GM23338 (cell line): ENCODE measurements around the gene SPATC1L. TPM values are rescaled to one million over a fixed set of nuclear protein-coding genes. Genes with fewer than 3 reads are reported as not detected.
"Not testable (repeated sequence)": the region's sequence is repeated elsewhere in the genome, so short reads cannot be mapped to it uniquely, and the experiment has no call there.

Source experiments
- ATAC-seq: fragments of 200-7000 bp; cut with Tn5 transposase; 3 replicates; pipeline ENCODE4 v1.9.1; 2020
- DNase-seq: peaks from one replicate; pipeline ENCODE4 v3.0.0-alpha.2; 2015; ENCODE audit warnings: low spot score
- H2AFZ ChIP-seq: fragments of 200-600 bp; sonication (generic); 2 replicates; pipeline ENCODE4 v1.8.0; 2016; ENCODE audit warnings: antibody characterized with exemption, mild to moderate bottlenecking, moderate library complexity
- H3F3A ChIP-seq: fragments of 200-600 bp; sonication (generic); replicated peaks from 2 replicates; pipeline ENCODE4 v1.8.0; 2017; ENCODE audit warnings: antibody characterized with exemption, mixed run types, low read depth
- H3K27ac ChIP-seq: fragments of 200-600 bp; sonication (generic); 2 replicates; pipeline ENCODE4 v1.6.1; 2016; ENCODE audit warnings: low read depth
- H3K27me3 ChIP-seq: fragments of 200-600 bp; sonication (generic); 2 replicates; pipeline ENCODE4 v1.8.0; 2016; ENCODE audit warnings: mild to moderate bottlenecking, mixed run types, moderate library complexity; ENCODE audit not compliant: insufficient read depth
- H3K36me3 ChIP-seq: fragments of 200-600 bp; sonication (generic); 2 replicates; pipeline ENCODE4 v1.8.0; 2016; ENCODE audit warnings: mild to moderate bottlenecking; ENCODE audit not compliant: insufficient read depth
- H3K4me1 ChIP-seq: fragments of 200-600 bp; sonication (generic); 2 replicates; pipeline ENCODE4 v1.8.0; 2016; ENCODE audit warnings: mild to moderate bottlenecking, moderate library complexity; ENCODE audit not compliant: insufficient read depth
- H3K4me2 ChIP-seq: fragments of 200-600 bp; sonication (generic); 2 replicates; pipeline ENCODE4 v1.7.1; 2017; ENCODE audit warnings: mixed run types
- H3K4me3 ChIP-seq: fragments of 200-600 bp; sonication (generic); 2 replicates; pipeline ENCODE4 v1.6.1; 2016; ENCODE audit warnings: mixed run types
- H3K79me2 ChIP-seq: fragments of 200-600 bp; sonication (generic); replicated peaks from 2 replicates; pipeline ENCODE4 v1.8.0; 2017; ENCODE audit warnings: mild to moderate bottlenecking; ENCODE audit not compliant: insufficient read depth
- H3K9me2 ChIP-seq: fragments of 200-600 bp; sonication (generic); 2 replicates; pipeline ENCODE4 v1.8.0; 2017; ENCODE audit not compliant: insufficient read depth
- H4K20me1 ChIP-seq: fragments of 200-600 bp; sonication (generic); replicated peaks from 2 replicates; pipeline ENCODE4 v1.8.0; 2017; ENCODE audit warnings: mild to moderate bottlenecking; ENCODE audit not compliant: insufficient read depth
- H3K27ac Mint-ChIP-seq: 2 replicates; pipeline ENCODE4 v1.8.0; 2020; ENCODE audit warnings: inconsistent platforms, mild to moderate bottlenecking, moderate library complexity, mixed read lengths
- H3K27me3 Mint-ChIP-seq: 3 replicates; pipeline ENCODE4 v1.8.0; 2022; ENCODE audit warnings: low read depth, mild to moderate bottlenecking, moderate library complexity, mixed read lengths, inconsistent platforms; ENCODE audit not compliant: insufficient read depth, poor library complexity
- H3K36me3 Mint-ChIP-seq: 3 replicates; pipeline ENCODE4 v1.8.0; 2021; ENCODE audit warnings: low read depth, mild to moderate bottlenecking, inconsistent platforms, moderate library complexity, mixed read lengths
- H3K4me1 Mint-ChIP-seq: 3 replicates; pipeline ENCODE4 v1.8.0; 2020; ENCODE audit warnings: mild to moderate bottlenecking, inconsistent platforms, mixed read lengths
- H3K4me3 Mint-ChIP-seq: 3 replicates; pipeline ENCODE4 v1.8.0; 2021; ENCODE audit warnings: moderate library complexity, mild to moderate bottlenecking, inconsistent platforms, mixed read lengths
- H3K9me3 Mint-ChIP-seq: 3 replicates; pipeline ENCODE4 v1.8.0; 2020; ENCODE audit warnings: moderate library complexity, mild to moderate bottlenecking, inconsistent platforms, mixed read lengths
- CREB1 ChIP-seq: fragments of 250-450 bp; sonication (Bioruptor Pico); IDR thresholded peaks from 2 replicates; pipeline ENCODE4 v1.5.0; 2020; ENCODE audit warnings: low read depth, mild to moderate bottlenecking, moderate library complexity
- CTCF ChIP-seq, 2 experiments: fragments of 200-600 bp in 1 of 2; sonication (generic) in 1 of 2; conservative IDR thresholded peaks; 2 replicates each; pipeline versions ENCODE4 v1.5.1 to v1.6.1; 2016 to 2017; ENCODE audit warnings: antibody characterized with exemption in 2 of 2, low read depth in 2 of 2, mild to moderate bottlenecking in 2 of 2, moderate library complexity in 1 of 2
- ETS1 ChIP-seq: IDR thresholded peaks from 2 replicates; pipeline ENCODE4 v1.6.1; 2016; ENCODE audit warnings: antibody characterized with exemption
- JUNB ChIP-seq: IDR thresholded peaks from one replicate; pipeline ENCODE4 v1.6.1; 2016; ENCODE audit warnings: antibody characterized with exemption; ENCODE audit not compliant: unreplicated experiment
- REST ChIP-seq: IDR thresholded peaks from one replicate; pipeline ENCODE4 v1.6.1; 2018; ENCODE audit warnings: antibody characterized with exemption; ENCODE audit not compliant: unreplicated experiment
- ZNF114 ChIP-seq: fragments of 250-450 bp; sonication (Bioruptor Pico); IDR thresholded peaks from 2 replicates; pipeline ENCODE4 v1.5.0; 2020; ENCODE audit warnings: mild to moderate bottlenecking, moderate library complexity
- ZNF331 ChIP-seq: fragments of 250-450 bp; sonication (Bioruptor Pico); IDR thresholded peaks from 2 replicates; pipeline ENCODE4 v1.5.0; 2020; ENCODE audit warnings: low read depth, mild to moderate bottlenecking, moderate library complexity
- ZNF462 ChIP-seq: fragments of 250-450 bp; sonication (Bioruptor Pico); IDR thresholded peaks from 2 replicates; pipeline ENCODE4 v1.5.0; 2020; ENCODE audit warnings: mild to moderate bottlenecking, moderate library complexity
- polyA plus RNA-seq: library from polyadenylated mRNA; unstranded; fragments of >200 nt; fragmentation: Nextera tagmentation; extraction: Ambion mirVana; gene quantifications from 2 replicates; pipeline ENCODE4 v1.2.1, GENCODE V29; 2016
- total RNA-seq: library from RNA; depleted of rRNA; stranded (reverse); fragments of >200 nt; shearing (Covaris generic); gene quantifications from 2 replicates; pipeline ENCODE4 v1.2.3, GENCODE V29; 2014

The SPATC1L gene
- total and polyA plus RNA-seq, 2 experiments from 2014 or later = 37.6 to 70.2 TPM

- H3K4me1 Mint-ChIP-seq = peaks cover 22% of the 10 kb centered on the region
- H3K4me2 ChIP-seq, H3K27ac ChIP-seq, H3K36me3 ChIP-seq, H3K4me1 ChIP-seq, H3K4me3 Mint-ChIP-seq, H2AFZ ChIP-seq, DNase-seq, H3K27me3 Mint-ChIP-seq, H3K27me3 ChIP-seq, ATAC-seq, H3K4me3 ChIP-seq, H3K27ac Mint-ChIP-seq, H3K9me2 ChIP-seq, H3F3A ChIP-seq: not testable (repeated sequence)
- H3K9me3 Mint-ChIP-seq = peaks cover 10% of the 10 kb centered on the region; the same call in 2 of the 3 replicates
- Histone ChIP-seq H4K20me1 (peaks cover 13% of the 10 kb centered on the region; the same call in 1 of the 2 replicates), H3K79me2 (peaks cover 74% of the 10 kb centered on the region)
- H3K36me3 Mint-ChIP-seq = peaks cover 33% of the 10 kb centered on the region
Observed at GRCh38 chr21:46176443-46177129, 7.7 kb downstream of the SPATC1L start.

GRCh38 chr21:46173573-46173972 lies 10.7 kb downstream of the SPATC1L start:
- Mint-ChIP-seq H3K36me3 (peaks cover 34% of the 10 kb centered on the region), H3K27me3 (peaks cover 5% of the 10 kb centered on the region), H3K9me3 (peaks cover 10% of the 10 kb centered on the region; the same call in 2 of the 3 replicates), H3K4me3 (no peak overlapping the region), H3K27ac (peak overlapping the region; percentile 72; the same call in 1 of the 2 replicates), H3K4me1 (peaks cover 11% of the 10 kb centered on the region)
- Histone ChIP-seq H3K36me3 (no peaks in the 10 kb centered on the region; the same call in 1 of the 2 replicates), H2AFZ (no peak overlapping the region), H3K27me3 (no peaks in the 10 kb centered on the region), H3K4me3 (no peak overlapping the region), H3K79me2 (peaks cover 57% of the 10 kb centered on the region), H3K27ac (no peak overlapping the region), H3K9me2 (no peaks in the 10 kb centered on the region), H3K4me2 (no peak overlapping the region), H3K4me1 (no peaks in the 10 kb centered on the region), H4K20me1 (peaks cover 13% of the 10 kb centered on the region; the same call in 1 of the 2 replicates), H3F3A (no peaks in the 10 kb centered on the region)
- DNase-seq = no peak
- peak; percentile 44 for ATAC-seq
- TF ChIP-seq CTCF (conservative IDR thresholded peaks at IDR 0.05; ENCODE audit: low read depth in 2 of 2) = no peak
- TF ChIP-seq ZNF331 (CRISPR knock-in tag) = no peak
- TF ChIP-seq REST = no peak
- no peak for TF ChIP-seq ZNF462 (CRISPR knock-in tag)
- no peak for TF ChIP-seq ETS1
- no peak for TF ChIP-seq CREB1 (CRISPR knock-in tag)
- TF ChIP-seq ZNF114 (CRISPR knock-in tag) = no peak
- TF ChIP-seq JUNB = no peak
